GM12891 (cell line): Measurements from ENCODE around the gene PUS3.

ENCODE experiments used
- PAX5 ChIP-seq: IDR thresholded peaks from 2 replicates; pipeline ENCODE4 v1.6.1; 2011; ENCODE audit warnings: low read length, moderate library complexity, mild to moderate bottlenecking; ENCODE audit not compliant: insufficient read depth, severe bottlenecking
- POLR2A ChIP-seq: IDR thresholded peaks from 2 replicates; pipeline ENCODE4 v1.6.1; 2011; ENCODE audit warnings: low read depth, low read length, control low read depth
- POLR2AphosphoS5 ChIP-seq: IDR thresholded peaks from 2 replicates; pipeline ENCODE4 v1.6.1; 2011; ENCODE audit warnings: low read depth, low read length, control low read depth
- POU2F2 ChIP-seq: IDR thresholded peaks from 2 replicates; pipeline ENCODE4 v1.6.1; 2011; ENCODE audit warnings: low read depth, mild to moderate bottlenecking, control low read depth, low read length, moderate library complexity
- TAF1 ChIP-seq: IDR thresholded peaks from 2 replicates; pipeline ENCODE4 v1.6.1; 2011; ENCODE audit warnings: low read depth, low read length, control low read depth

GRCh38 chr11:125943661-125944349, 40.8 kb upstream of the PUS3 start:
- no peak for TF ChIP-seq POLR2A
- TF ChIP-seq POLR2AphosphoS5: no peak
- TF ChIP-seq TAF1: no peak
- no peak for TF ChIP-seq PAX5
- TF ChIP-seq POU2F2: no peak
